ENCODE results near the gene NOL11. TPM values are rescaled to one million over a fixed set of nuclear protein-coding genes. Genes with fewer than 3 reads are reported as not detected.

Gene NOL11
- total RNA-seq, 2 experiments from 2014 or later, result 79.3 to 79.7 TPM

DNA sequence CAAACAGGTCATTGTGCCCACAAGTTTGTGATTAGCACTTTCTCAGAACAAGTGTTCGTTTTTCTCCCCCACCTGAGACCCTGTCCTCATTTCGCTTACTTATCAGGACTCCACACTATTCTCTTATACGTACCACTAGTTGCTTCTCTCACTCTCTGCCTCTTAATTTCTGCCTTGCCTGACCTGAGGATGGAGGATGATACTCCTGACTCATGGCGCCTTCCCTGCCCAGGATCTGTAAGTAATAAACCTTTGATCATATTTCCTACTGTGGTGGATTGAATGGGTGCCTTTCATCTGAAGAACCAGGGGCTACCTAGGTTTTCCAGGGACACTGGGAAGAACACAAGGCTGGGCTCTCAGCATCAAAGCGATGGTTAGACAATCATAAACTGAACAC is 67.8 kb downstream of the NOL11 start:
- ChIA-PET POLR2A (no interaction called here), CTCF (interaction anchor here (0.6 kb wide), 1 partner anchor 618 kb away, joined by 3 read pairs; no protein-coding TSS in a partner anchor)
- H3K27ac Mint-ChIP-seq, result no peak overlapping the region
- no peaks in the 10 kb centered on the region for H3K36me3 Mint-ChIP-seq (ENCODE audit: low read depth)
- ATAC-seq, result no peak
- H3K4me1 Mint-ChIP-seq, result no peaks in the 10 kb centered on the region
- no peaks in the 10 kb centered on the region for H3K9me3 Mint-ChIP-seq (ENCODE audit: low read depth)
- DNase-seq, result no peak
- no peak overlapping the region for H3K4me3 Mint-ChIP-seq
- intact Hi-C loops (cut with DNase I, micrococcal nuclease), result no loop called here
- H3K27me3 Mint-ChIP-seq, result peaks cover 4% of the 10 kb centered on the region

Other genes starting within 250 kb of the NOL11 start
- 100 to 1,000 TPM in 1 of 2 experiments, 10 to 100 TPM in 1; 77.6 to 109 TPM for gene BPTF, start 107.6 kb downstream of the NOL11 start, total RNA-seq